Measurements from ENCODE around the gene LZTFL1.

LZTFL1 gene

DNA sequence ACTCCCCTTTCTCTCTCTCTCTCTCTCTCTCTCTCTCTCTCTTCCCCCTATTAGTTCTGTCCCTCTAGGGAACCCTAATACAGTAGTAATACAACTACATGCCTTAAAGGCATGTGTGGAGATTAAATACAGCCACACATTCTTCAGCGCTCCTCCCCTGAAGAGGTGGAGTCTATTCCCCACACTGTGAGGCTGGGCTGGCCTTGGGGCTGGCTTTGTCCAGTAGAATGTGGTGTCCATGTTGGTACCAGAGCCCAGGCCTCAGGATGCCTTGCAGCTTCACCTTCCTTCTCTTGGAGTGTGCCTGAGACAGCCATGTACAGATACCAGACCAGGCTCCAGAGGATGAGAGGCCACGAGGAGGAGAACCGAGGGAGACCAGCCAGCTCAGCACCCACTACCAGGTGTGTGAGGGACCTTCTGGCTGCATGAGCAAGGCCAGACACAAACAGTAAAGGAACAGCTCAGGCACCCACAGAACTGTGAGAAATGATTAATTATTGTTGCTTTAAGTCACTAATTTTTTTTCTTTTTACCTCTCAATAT is 56.2 kb downstream of the LZTFL1 start:
- no peak for DNase-seq

DNA sequence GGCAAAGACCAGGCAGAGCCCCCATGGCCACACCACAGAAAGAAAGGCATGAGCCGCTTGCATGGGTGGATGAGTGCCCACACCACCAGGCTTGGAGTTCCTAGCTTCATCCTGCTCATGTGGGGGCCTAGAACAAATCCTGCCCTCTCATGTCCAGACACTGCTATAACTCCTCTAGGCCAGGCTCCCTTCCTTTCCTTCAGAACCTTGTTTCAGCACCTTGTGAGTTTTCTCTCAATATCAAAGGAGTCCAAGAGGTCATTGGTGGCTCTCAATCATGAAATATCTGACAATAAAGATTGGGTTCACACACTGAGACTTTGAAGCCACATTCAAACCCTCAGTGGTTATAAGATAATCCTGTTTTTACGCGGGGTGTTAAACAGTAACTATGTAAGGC is 58.3 kb downstream of the LZTFL1 start:
- no peak for DNase-seq

DNA sequence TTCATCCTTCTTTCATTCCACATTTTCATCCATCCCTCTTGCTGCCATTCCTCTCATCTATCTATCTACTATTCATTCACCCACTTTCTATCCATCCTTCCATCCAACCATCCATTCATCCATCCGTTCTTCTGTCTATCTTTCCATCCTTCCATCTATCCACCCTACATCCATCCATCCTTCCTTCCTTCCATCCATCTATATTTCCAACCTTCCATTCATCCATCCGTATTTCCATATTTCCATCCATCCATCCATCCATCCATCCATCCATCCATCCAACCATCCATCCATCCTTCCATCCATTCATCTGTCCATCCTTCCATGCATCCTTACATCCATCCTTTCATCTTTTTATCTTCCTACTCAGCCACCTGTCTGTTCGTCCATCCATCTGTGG is 59.5 kb downstream of the LZTFL1 start:
- no peak for DNase-seq

DNA sequence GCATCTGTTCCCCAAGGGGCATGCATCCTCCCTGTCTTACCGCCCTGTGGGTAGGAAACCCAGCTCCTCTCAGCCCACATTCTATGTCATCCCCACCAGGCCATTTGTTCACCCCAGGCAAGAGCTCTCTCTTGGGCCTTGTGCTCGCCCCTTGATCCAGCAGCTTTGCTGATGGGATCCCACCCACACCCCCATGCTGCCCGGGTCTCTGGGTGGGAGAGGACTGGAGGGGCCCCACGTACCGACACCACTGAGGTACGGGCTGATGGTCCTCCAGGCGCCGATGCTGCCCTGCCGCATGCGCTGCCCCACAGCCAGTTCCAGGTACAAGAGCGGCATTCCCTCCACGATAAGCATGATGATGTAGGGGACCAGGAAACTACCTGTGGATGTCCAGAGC is 60.1 kb downstream of the LZTFL1 start:
- no peak for DNase-seq

DNA sequence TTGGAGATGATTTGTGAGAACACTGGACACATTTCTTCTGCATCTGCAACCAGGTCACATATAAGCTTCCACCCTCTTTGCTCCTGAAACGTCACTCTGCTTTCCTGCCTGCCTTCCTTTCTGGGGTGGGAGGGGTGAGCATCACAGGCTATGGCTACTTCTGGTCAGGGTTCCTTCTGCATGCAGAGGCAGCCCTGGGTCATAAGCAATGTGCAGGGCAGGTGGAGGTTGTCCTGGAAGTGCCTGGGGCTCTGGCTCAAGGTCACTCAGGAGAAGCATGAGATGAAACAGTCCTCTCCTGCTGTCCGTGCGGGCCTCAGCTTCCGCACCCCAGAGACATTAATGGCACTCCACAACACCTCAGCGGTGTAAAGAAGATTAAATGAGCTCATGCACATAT is 60.6 kb downstream of the LZTFL1 start:
- DNase-seq, result no peak

DNA sequence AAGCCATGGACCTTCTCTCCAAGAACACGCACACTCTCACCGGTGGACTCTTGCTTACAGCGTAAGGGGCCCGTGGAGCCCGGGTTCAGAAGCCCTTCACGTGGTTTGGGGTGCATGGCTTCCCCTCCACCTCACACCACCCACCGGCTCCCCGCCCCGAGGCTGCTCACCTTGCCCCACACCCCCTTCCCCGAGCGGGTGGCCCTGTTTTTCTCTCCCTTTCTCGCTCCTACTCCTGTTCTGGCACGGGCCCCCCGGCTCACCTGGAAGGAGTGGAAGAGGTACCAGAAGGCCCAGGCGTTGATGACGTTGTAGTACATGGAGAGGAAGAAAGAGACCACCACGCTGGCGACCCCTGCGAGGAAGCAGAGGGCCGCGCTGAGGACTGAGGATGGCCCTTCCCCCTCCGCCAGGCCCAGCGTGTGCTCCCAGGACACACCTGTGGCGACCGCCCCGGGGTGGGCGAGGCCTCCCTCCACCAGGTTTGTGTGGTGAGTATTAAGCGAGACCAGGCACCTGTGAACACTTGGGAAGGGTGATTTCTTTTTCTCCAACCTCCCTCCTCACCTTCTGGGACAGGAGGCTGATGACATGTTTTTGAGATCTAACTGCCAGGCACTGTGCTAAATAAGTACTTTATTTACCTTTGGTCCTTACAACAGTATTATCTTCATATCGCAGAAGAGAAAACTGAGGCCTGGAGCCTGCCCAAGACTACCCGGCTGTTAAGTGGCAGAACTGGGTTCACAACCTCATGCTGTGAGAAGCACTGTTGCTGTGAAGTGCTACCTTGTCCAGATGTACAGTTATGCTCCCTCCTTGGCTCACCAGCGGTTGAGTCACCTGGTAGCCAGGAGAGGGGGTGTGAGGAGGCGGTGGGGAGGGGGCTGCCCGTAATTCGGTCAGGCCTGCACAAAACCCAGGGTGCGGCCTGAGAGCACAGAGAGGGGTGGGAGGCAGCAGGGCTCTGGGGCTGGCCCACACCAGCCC is 61.9 kb downstream of the LZTFL1 start:
- DNase-seq, result no peak

DNA sequence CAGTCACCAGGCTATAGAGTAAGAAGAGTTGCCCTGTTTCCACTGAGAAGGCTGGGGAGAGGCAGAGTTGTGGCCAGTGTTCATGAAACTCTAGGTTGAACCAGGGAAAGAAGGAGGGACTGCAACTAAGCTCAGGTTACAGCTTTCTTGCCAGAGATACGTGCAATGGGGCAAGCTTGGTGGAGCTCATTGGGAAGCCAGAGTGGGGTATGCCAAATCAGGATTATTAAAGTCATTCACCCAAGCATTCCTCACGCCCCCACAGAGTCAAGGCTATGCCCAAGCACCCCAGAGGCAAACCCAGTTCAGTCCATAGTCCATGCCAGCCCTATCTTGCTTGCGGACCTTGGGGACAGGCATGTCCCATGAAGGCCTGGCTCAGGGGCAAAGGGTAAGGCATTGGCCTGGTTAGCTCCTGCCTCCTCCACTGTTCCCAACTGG is 63.1 kb downstream of the LZTFL1 start:
- DNase-seq, result no peak

DNA sequence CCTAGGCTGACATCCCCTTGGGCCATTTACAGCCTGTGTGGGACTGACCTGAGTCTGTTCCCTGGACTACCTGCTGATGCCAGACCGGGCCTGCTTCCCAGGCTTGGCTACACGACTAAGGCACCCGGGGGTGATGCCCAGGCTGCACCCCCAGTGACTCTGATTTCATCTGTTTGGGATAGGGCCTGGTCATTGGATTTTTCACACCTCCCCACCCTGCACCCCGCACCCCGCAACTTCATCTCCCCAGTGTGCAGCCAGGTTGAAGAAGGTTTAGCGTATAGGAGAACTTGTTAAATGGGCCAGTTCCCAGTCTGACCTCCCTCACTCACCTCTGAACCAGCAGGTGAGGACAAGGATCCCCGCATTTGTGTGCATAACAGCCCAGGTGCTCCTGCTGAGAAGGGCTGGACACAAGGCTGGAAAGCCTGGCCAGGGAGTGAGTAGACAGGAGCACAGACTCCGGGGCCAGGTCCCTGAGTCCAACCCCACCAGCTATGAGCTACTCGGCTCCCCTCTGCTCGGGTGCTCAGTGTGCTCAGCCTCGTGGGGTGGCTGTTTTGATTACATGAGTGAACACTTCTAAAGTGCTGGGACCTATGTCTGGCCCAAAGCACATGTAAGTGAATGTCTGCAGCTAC is 64.1 kb downstream of the LZTFL1 start:
- no peak for DNase-seq

DNA sequence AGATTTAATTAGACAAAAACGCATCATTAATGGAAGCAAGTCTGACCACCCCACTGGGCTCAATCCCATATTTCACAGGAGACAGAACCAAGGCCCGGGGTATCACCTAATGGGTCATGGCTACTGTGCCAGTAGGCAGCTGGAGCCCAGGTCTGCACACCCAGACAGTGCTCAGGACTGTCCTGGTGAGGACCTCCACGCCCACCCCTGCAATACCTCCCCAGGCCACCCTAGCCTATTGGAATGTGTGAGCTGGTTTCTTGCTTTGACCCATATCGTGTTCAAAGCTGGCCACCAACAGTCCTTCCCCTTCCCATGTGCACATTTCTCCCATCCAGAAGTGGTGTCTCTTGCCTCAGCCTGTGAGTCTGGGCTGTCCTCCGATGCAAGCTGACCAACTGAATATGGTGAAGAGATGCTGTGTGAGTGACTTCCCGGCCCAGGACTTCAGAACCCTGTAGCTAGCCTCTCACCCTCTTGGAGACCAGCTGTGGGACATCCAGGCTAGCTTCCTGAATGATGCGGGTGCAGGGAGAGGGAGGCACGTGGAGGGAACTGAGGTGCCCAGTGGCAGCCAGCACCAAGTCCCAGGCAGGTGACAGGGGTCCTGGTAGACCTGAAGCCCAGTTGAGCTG is 64.7 kb downstream of the LZTFL1 start:
- DNase-seq, result no peak

DNA sequence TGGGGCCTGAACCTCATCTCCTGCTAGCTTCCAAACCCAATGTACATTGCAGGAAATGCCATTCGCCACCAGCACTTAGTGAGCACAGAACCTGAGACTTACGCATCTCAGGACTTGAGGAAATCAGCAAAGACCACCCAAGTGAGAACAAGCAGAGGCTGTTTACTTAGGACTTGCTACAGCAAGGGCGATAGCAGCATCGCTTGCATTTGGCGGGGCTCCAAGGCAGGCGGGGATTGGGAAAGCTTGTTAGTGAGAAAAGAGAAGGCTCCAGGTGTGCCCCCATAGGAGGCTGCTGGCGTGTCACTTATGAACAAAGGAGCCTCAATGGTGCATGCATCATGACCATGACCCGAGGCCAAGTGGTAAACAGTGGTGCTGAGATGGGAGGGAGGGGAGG is 65.3 kb downstream of the LZTFL1 start:
- peak; percentile 4 for DNase-seq

DNA sequence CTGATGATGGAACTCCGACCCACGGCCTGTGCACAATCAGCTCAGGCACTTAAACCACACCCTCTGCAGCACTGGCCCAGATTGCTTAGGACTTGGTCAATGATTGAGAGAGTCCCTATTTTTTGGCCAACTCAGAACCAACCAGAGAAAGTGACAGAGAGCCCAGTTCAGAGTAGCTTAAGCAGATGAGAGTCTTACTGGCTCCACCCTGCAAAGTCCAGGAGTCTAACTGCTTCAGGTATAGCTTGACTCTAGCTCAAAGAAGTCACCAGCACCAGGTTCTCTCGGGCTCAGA is 65.7 kb downstream of the LZTFL1 start:
- no peak for DNase-seq

DNA sequence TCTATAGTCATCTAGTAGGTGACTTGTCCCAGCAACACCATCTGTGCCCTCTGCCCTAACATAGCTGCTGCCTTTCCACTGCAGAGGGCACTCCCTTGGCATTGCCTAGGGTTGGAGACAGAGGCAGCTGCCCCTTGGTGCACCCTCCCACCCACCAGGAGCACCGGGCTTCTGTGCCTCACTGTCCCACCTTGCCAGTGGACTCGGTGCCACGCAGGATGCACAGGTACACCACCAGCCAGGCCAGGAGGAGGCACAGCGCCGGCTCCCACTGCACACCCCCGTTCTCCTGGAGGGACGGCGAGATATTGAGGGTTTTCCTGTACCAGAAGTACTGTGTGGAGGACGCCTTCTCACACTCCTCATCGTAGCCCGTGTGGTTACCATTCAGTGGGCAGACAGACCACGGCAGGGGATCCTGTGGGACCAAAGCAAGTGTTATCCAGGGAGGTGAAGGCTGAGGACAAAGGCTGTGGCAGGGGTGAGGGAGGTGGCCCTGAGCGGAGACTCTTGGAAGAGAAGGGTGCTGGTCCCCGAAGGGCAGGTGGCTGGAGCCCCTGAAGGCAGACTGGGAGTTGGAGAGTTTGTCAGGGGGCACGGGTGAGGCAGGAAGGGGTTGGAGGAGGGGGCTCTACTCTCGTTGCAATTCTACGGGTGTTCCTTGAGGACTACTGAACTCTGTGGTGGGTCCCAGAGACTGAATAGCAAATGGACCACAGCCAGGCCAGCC is 66.2 kb downstream of the LZTFL1 start:
- DNase-seq, result no peak

DNA sequence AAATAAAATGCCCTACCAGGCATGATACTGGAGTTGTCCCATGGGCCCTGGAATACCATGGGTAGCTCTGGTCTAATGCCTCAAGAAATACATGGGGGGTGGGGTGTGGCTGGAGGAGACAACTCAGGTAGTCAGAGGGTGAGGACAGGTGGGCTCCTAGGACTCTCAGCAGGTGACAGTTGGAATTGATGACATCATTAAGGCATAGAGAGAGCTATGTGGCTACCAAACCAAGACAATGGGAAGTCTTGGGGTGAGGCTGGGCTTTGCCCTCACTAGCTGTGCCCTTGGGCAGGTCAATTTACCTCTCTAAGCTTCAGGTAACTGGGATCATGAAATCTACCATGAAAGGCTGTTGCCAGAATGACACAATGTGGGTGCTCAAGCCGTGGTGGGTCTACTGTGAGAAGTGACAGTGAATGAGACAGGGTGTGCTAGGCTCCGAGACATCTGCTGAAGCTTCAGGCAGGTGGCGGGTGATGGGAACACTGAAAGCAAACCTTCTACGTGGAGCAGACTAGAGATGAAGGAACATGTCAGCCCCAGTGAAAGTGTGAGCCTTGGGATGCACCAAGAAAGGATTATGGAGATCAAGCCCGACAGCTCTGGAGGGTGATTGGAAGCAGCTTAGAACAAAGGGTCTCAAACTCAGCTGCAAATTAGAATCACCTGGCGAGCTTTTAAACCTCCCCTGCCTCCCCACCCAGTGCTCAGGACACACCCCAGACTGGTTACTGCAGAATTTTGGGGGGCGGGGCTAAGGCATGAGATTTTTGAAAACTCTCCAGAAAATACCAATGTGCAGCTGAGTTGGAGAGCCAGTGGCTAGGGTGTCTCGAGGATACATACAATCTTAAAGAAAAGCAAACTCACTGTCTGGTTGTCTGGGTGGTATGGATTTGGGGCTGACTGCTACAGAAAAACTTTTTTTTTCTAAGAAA is 67.1 kb downstream of the LZTFL1 start:
- DNase-seq, result no peak

DNA sequence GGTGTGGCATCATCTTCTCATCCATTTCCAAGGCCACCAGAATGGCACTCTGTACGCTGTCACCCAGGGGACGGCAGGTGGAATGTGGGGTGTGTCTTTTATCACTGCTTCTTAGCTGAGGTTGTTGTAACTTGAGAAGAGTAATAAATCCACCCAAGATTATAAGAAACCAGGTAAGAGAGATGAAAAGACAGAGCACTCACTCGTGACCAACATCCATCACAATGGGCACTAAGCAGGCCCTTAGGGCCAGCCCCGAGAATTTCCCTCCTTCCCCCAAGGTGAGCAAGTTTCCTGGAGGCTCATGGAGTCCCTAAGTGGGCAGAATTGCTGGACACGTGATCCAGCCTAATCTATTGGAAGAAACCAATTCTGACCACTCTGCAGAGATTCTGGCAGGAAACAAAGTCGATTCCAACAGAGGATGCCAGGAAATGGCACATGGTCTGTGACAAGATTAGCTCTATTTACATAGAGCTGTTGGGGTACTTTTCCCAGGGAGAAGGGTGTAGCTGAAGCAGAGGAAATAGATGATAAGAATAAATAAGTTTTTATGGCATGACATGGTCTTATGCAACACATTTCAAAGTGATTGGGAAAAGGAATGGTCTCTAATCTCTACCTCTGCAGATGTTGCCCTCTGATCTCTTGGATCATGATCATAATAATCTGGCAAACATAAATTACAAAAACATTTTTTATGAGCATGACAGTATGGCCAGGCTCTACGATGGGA is 68.0 kb downstream of the LZTFL1 start:
- no peak for DNase-seq

Measured in NCI-H1417 treated with DMSO at 0.1 percent for 48 hours (cell line).